ENCODE results near the gene RBM44.
"Not testable (repeated sequence)": the region's sequence is repeated elsewhere in the genome, so short reads cannot be mapped to it uniquely, and the experiment has no call there.

Gene RBM44

DNA sequence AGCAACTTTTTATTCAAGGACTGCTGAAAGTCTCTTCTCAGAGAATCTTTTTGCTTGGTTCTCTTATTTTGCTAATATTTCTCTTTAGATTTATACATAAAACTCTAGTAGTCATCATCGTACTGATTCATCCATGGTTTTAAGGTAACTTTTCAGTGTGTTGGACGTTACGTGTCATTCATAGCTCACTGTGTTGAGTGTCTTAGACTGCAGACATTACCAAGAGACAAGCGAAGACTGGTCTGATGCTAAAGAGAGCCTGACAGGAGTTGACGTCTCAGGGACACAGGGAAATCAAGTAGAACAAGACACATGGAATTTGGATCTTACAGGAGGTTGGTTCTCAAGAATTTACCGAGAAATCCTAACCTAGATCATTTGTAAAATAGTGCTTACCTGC lies 25.5 kb downstream of the RBM44 start:
- Histone ChIP-seq H3K36me3 (replicated peaks) (no peaks in the 10 kb centered on the region), H3K27ac (no peak overlapping the region), H3K4me3 (ENCODE audit: low read depth, low read length) (no peak overlapping the region), H3K27me3 (replicated peaks) (no peaks in the 10 kb centered on the region)
- in situ Hi-C loops (cut with HindIII; ENCODE audit: low pct_ligation_motif_present, low sequenced_read_pairs): no loop called here
- DNase-seq: no peak
- TF ChIP-seq CTCF (IDR thresholded peaks at IDR 0.05; ENCODE audit: low read depth, low read length, missing control alignments): no peak

- H3K36me3 ChIP-seq (replicated peaks): no peaks in the 10 kb centered on the region
- no peak overlapping the region for H3K4me3 ChIP-seq (ENCODE audit: low read depth, low read length)
- in situ Hi-C loops (cut with HindIII; ENCODE audit: low pct_ligation_motif_present, low sequenced_read_pairs): no loop called here
- no peak for DNase-seq
- no peaks in the 10 kb centered on the region for H3K27me3 ChIP-seq (replicated peaks)
- no peak for TF ChIP-seq CTCF (IDR thresholded peaks at IDR 0.05; ENCODE audit: low read depth, low read length, missing control alignments)
- H3K27ac ChIP-seq: no peak overlapping the region
Observed at GRCh38 chr2:237827421-237827987, 28.9 kb downstream of the RBM44 start.

DNA sequence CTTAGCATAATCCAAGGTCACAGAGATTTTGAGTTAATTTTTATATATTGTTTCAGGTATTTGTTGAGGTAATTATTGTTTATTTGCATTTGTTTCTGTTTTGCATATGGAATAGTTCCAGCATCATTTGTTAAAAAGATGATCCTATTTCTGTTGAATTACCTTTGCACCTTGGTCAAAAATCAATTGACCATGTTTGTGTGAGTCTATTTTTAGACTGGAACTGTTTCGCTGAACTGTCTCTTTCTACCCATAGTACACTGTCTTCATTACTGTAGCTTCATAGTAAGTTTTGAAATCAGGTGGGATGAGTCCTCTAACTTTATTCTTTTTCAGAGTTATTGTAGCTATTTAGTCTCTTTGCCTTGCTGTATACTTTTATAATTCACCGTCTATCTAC lies 31.9 kb downstream of the RBM44 start:
- no peak for DNase-seq
- no peak for TF ChIP-seq CTCF (IDR thresholded peaks at IDR 0.05; ENCODE audit: low read depth, low read length, missing control alignments)
- Histone ChIP-seq H3K4me3 (ENCODE audit: low read depth, low read length) (no peak overlapping the region), H3K36me3 (replicated peaks) (no peaks in the 10 kb centered on the region), H3K27me3 (replicated peaks) (no peaks in the 10 kb centered on the region), H3K27ac (no peak overlapping the region)
- in situ Hi-C loops (cut with HindIII; ENCODE audit: low pct_ligation_motif_present, low sequenced_read_pairs): no loop called here

DNA sequence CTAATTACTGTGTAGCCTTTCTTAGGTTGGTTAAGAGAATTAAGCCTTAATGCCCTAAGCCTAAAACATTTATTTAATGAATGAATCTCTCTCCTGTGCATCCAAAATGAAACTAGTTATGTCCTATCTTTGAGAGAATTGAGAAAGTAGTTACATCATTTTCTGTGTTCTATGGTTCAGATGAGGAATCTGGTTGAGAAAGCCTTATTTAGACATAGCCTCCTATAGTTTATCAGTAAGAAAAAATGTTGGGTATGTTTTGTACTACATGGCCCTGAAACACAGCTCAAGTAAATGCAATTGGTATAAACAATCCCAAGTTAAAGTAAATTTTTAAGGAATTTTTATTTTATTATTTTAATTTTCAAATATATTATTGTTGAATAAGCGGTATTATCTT lies 35.0 kb downstream of the RBM44 start:
- in situ Hi-C loops (cut with HindIII; ENCODE audit: low pct_ligation_motif_present, low sequenced_read_pairs): no loop called here
- Histone ChIP-seq H3K27ac (no peak overlapping the region), H3K36me3 (replicated peaks) (no peaks in the 10 kb centered on the region), H3K4me3 (ENCODE audit: low read depth, low read length) (no peak overlapping the region), H3K27me3 (replicated peaks) (no peaks in the 10 kb centered on the region)
- DNase-seq: no peak
- no peak for TF ChIP-seq CTCF (IDR thresholded peaks at IDR 0.05; ENCODE audit: low read depth, low read length, missing control alignments)

DNA sequence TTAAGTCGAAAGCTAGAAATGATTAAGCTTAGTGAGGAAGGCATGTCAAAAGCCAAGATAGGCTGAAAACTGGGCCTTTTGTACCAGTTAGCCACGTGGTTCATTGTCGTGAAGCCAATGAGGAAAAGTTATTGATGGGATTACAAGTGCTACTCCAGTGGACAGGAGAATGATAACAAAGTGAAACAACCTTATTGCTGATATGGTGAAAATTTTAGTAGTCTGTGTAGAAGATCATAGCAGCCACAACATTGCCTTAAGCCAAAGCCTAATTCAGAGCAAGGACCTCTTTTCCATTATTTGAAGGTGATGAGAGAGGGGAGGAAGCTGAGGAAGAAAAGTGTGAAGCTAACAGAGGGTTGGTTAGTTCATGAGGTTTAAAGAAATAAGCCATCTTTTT lies 36.8 kb downstream of the RBM44 start:
- TF ChIP-seq CTCF (IDR thresholded peaks at IDR 0.05; ENCODE audit: low read depth, low read length, missing control alignments): no peak
- DNase-seq: no peak
- Histone ChIP-seq H3K36me3 (replicated peaks) (no peaks in the 10 kb centered on the region), H3K27me3 (replicated peaks) (no peaks in the 10 kb centered on the region), H3K4me3 (ENCODE audit: low read depth, low read length) (no peak overlapping the region), H3K27ac (no peak overlapping the region)
- in situ Hi-C loops (cut with HindIII; ENCODE audit: low pct_ligation_motif_present, low sequenced_read_pairs): no loop called here

- H3K27me3 ChIP-seq (replicated peaks): no peaks in the 10 kb centered on the region
- no peaks in the 10 kb centered on the region for H3K36me3 ChIP-seq (replicated peaks)
- no peak overlapping the region for H3K4me3 ChIP-seq (ENCODE audit: low read depth, low read length)
- DNase-seq: no peak
- TF ChIP-seq CTCF (IDR thresholded peaks at IDR 0.05; ENCODE audit: low read depth, low read length, missing control alignments): no peak
- in situ Hi-C loops (cut with HindIII; ENCODE audit: low pct_ligation_motif_present, low sequenced_read_pairs): no loop called here
- H3K27ac ChIP-seq: no peak overlapping the region
Observed at GRCh38 chr2:237841051-237841450, 42.5 kb downstream of the RBM44 start.

GRCh38 chr2:237848940-237849339 lies 50.4 kb downstream of the RBM44 start:
- in situ Hi-C loops (cut with HindIII; ENCODE audit: low pct_ligation_motif_present, low sequenced_read_pairs); H3K36me3 ChIP-seq (replicated peaks); H3K27ac ChIP-seq; DNase-seq; H3K27me3 ChIP-seq (replicated peaks); H3K4me3 ChIP-seq (ENCODE audit: low read depth, low read length): not testable (repeated sequence)
